Ascending aorta (tissue), 2 donors: ENCODE measurements around the gene RBBP8NL. TPM values are rescaled to one million over a fixed set of nuclear protein-coding genes. Genes with fewer than 3 reads are reported as not detected.

Experiments used
- DNase-seq, 2 donors: peaks; one replicate each; pipeline ENCODE4 v3.0.0-alpha.2; 2019; ENCODE audit warnings: low spot score in 2 of 2
- H3K27ac ChIP-seq, 2 donors: fragments of 200-600 bp; sonication (generic); one replicate each; pipeline ENCODE4 v1.5.1; 2016 to 2017; ENCODE audit warnings: mild to moderate bottlenecking in 1 of 2
- H3K27me3 ChIP-seq: fragments of 200-600 bp; sonication (generic); one replicate; pipeline ENCODE4 v1.5.1; 2017
- H3K36me3 ChIP-seq, 2 donors: fragments of 200-600 bp; sonication (generic); one replicate each; pipeline ENCODE4 v1.5.1; 2016
- H3K4me1 ChIP-seq, 2 donors: fragments of 200-600 bp; sonication (generic); one replicate each; pipeline ENCODE4 v1.5.1; 2016 to 2017; ENCODE audit warnings: mild to moderate bottlenecking in 1 of 2
- H3K4me3 ChIP-seq, 2 donors: fragments of 200-600 bp; sonication (generic); one replicate each; pipeline ENCODE4 v1.5.1; 2016 to 2017; ENCODE audit warnings: mild to moderate bottlenecking in 1 of 2
- H3K9me3 ChIP-seq, 2 donors: fragments of 200-600 bp; sonication (generic); one replicate each; pipeline ENCODE4 v1.5.1; 2016
- CTCF ChIP-seq, 3 experiments: fragments of 200-600 bp in 2 of 3; fragments of 450-650 bp in 1 of 3; sonication (generic) in 2 of 3; IDR thresholded peaks; one replicate each; pipeline ENCODE4 v1.5.1; 2016 to 2019; ENCODE audit warnings: antibody characterized with exemption in 3 of 3, mild to moderate bottlenecking in 1 of 3, moderate library complexity in 1 of 3
- intact Hi-C: fragments of 100-400 bp; cut with DNase I; formaldehyde crosslinking; loops from one replicate; pipeline ENCODE4 v1.15.1; 2023
- total RNA-seq: library from RNA; depleted of rRNA; stranded (reverse); fragments of >200 nt; gene quantifications from one replicate; pipeline ENCODE4 v1.1.0, GENCODE V29; 2016

Gene RBBP8NL
- total RNA-seq, 1 donor from 2014 or later = not detected

- no peak for DNase-seq
- no peaks in the 10 kb centered on the region for H3K4me1 ChIP-seq
- intact Hi-C loops = no loop called here
- no peak overlapping the region for H3K4me3 ChIP-seq
- no peaks in the 10 kb centered on the region for H3K27me3 ChIP-seq
- no peaks in the 10 kb centered on the region for H3K9me3 ChIP-seq
- no peak overlapping the region for H3K27ac ChIP-seq
- no peaks in the 10 kb centered on the region for H3K36me3 ChIP-seq
- no peak for TF ChIP-seq CTCF (IDR thresholded peaks at IDR 0.05)
Observed at GRCh38 chr20:62460678-62461077, 33.3 kb upstream of the RBBP8NL start.

- H3K36me3 ChIP-seq = no peaks in the 10 kb centered on the region
- H3K4me3 ChIP-seq = no peak overlapping the region
- H3K9me3 ChIP-seq = no peaks in the 10 kb centered on the region
- H3K27ac ChIP-seq = no peak overlapping the region
- no peak for TF ChIP-seq CTCF (IDR thresholded peaks at IDR 0.05)
- no peak for DNase-seq
- no peaks in the 10 kb centered on the region for H3K27me3 ChIP-seq
- intact Hi-C loops = no loop called here
- H3K4me1 ChIP-seq = no peaks in the 10 kb centered on the region
Observed at GRCh38 chr20:62459488-62459887, 32.1 kb upstream of the RBBP8NL start.

GRCh38 chr20:62458275-62459251 is 31.2 kb upstream of the RBBP8NL start:
- H3K36me3 ChIP-seq = no peaks in the 10 kb centered on the region
- TF ChIP-seq CTCF (IDR thresholded peaks at IDR 0.05) = no peak
- no peaks in the 10 kb centered on the region for H3K4me1 ChIP-seq
- no peaks in the 10 kb centered on the region for H3K9me3 ChIP-seq
- H3K27me3 ChIP-seq = no peaks in the 10 kb centered on the region
- no peak for DNase-seq
- no peak overlapping the region for H3K27ac ChIP-seq
- H3K4me3 ChIP-seq = no peak overlapping the region
- intact Hi-C loops = no loop called here

- Histone ChIP-seq H3K27me3 (no peaks in the 10 kb centered on the region), H3K4me3 (no peak overlapping the region), H3K36me3 (no peaks in the 10 kb centered on the region), H3K4me1 (no peaks in the 10 kb centered on the region), H3K9me3 (no peaks in the 10 kb centered on the region), H3K27ac (no peak overlapping the region)
- DNase-seq = no peak
- intact Hi-C loops = no loop called here
- TF ChIP-seq CTCF (IDR thresholded peaks at IDR 0.05) = no peak
Observed at GRCh38 chr20:62457831-62458230, 30.5 kb upstream of the RBBP8NL start.

GRCh38 chr20:62457098-62457497 is 29.8 kb upstream of the RBBP8NL start:
- no peak overlapping the region for H3K4me3 ChIP-seq
- DNase-seq = no peak
- no peak for TF ChIP-seq CTCF (IDR thresholded peaks at IDR 0.05)
- no peak overlapping the region for H3K27ac ChIP-seq
- H3K27me3 ChIP-seq = no peaks in the 10 kb centered on the region
- intact Hi-C loops = no loop called here
- no peaks in the 10 kb centered on the region for H3K36me3 ChIP-seq
- H3K9me3 ChIP-seq = no peaks in the 10 kb centered on the region
- no peaks in the 10 kb centered on the region for H3K4me1 ChIP-seq
